ENCODE data around the gene SLC4A2.

DNA sequence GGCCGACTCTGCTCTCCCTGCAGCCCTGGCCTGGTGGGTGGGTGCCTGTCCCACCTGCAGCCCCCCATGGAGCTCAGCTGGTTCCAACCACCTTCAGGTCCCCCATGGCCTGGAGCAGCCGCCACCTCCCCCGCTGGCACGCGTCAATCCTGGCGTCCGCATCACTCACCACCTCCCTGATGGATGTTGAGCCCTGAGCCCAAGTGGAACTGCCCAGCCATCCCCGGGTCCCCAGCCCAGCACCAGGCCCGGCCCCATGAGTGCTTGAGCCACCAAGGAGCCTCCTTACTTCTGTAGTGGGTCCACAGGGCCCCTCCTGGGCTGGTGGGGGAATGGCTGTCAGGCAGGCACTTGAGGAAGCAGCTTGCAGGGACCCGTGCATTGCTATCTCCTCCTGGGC, 41.5 kb downstream of the SLC4A2 start:
- no peak for TF ChIP-seq POLR2A (IDR thresholded peaks at IDR 0.05)
- TF ChIP-seq, protein P1, sequence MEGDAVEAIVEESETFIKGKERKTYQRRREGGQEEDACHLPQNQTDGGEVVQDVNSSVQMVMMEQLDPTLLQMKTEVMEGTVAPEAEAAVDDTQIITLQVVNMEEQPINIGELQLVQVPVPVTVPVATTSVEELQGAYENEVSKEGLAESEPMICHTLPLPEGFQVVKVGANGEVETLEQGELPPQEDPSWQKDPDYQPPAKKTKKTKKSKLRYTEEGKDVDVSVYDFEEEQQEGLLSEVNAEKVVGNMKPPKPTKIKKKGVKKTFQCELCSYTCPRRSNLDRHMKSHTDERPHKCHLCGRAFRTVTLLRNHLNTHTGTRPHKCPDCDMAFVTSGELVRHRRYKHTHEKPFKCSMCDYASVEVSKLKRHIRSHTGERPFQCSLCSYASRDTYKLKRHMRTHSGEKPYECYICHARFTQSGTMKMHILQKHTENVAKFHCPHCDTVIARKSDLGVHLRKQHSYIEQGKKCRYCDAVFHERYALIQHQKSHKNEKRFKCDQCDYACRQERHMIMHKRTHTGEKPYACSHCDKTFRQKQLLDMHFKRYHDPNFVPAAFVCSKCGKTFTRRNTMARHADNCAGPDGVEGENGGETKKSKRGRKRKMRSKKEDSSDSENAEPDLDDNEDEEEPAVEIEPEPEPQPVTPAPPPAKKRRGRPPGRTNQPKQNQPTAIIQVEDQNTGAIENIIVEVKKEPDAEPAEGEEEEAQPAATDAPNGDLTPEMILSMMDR (IDR thresholded peaks at IDR 0.05) = no peak
